Bronchial epithelial cell (primary cell): ENCODE data around the gene EPO. TPM values are rescaled to one million over a fixed set of nuclear protein-coding genes. Genes with fewer than 3 reads are reported as not detected.

Source experiments
- DNase-seq: peaks from one replicate; pipeline ENCODE4 v3.0.0-alpha.2; 2010; ENCODE audit warnings: low read depth
- FAIRE-seq: peaks from 2 replicates; lab custom pipeline; 2011; peaks lifted over from hg19 to GRCh38; lab: Jason Lieb, UNC
- H3K27me3 ChIP-seq: 2 replicates; pipeline ENCODE4 v1.5.1; 2011; ENCODE audit warnings: low read length; ENCODE audit not compliant: control insufficient read depth, insufficient read depth
- H3K36me3 ChIP-seq: 2 replicates; pipeline ENCODE4 v1.5.1; 2011; ENCODE audit warnings: low read length; ENCODE audit not compliant: control insufficient read depth, insufficient read depth
- H3K4me3 ChIP-seq: 2 replicates; pipeline ENCODE4 v1.5.1; 2011; ENCODE audit warnings: mild to moderate bottlenecking, low read depth, low read length, control low read depth
- CTCF ChIP-seq: IDR thresholded peaks from 2 replicates; pipeline ENCODE4 v1.5.1; 2011; ENCODE audit warnings: mild to moderate bottlenecking, moderate library complexity, low read length, control low read depth, inconsistent platforms; ENCODE audit not compliant: insufficient read depth, severe bottlenecking
- total RNA-seq: library from RNA; depleted of rRNA; stranded (reverse); fragments of >200 nt; gene quantifications from 2 replicates; pipeline ENCODE4 v1.2.1, GENCODE V29; 2014

EPO gene
- total RNA-seq, 1 donor from 2014 or later: not detected

DNA sequence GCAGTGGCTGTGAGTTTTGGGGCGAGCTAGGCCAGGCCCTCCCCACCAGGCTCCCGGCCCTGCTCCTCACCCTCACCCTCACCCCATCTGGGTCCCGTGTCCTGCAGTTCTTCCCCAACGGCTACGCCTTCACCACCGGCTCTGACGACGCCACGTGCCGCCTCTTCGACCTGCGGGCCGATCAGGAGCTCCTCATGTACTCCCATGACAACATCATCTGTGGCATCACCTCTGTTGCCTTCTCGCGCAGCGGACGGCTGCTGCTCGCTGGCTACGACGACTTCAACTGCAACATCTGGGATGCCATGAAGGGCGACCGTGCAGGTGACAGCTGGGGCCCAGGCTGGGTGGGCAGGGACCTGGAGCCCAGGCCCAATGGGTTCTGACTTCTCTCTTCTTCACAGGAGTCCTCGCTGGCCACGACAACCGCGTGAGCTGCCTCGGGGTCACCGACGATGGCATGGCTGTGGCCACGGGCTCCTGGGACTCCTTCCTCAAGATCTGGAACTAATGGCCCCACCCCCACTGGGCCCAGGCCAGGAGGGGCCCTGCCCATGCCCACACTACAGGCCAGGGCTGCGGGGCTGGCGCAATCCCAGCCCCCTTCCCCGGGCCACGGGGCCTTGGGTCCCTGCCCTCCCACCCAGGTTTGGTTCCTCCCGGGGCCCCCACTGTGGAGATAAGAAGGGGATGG, 41.8 kb upstream of the EPO start:
- no peaks in the 10 kb centered on the region for H3K27me3 ChIP-seq
- FAIRE-seq (no peak), DNase-seq (no peak)
- TF ChIP-seq CTCF: no peak
- peaks cover 30% of the 10 kb centered on the region for H3K36me3 ChIP-seq
- no peak overlapping the region for H3K4me3 ChIP-seq

- no peak for TF ChIP-seq CTCF
- Histone ChIP-seq H3K27me3 (no peaks in the 10 kb centered on the region), H3K36me3 (peaks cover 33% of the 10 kb centered on the region), H3K4me3 (no peak overlapping the region)
- no peak for FAIRE-seq
- no peak for DNase-seq
These were observed 40.9 kb upstream of the EPO start for GRCh38 chr7:100679129-100679926.

DNA sequence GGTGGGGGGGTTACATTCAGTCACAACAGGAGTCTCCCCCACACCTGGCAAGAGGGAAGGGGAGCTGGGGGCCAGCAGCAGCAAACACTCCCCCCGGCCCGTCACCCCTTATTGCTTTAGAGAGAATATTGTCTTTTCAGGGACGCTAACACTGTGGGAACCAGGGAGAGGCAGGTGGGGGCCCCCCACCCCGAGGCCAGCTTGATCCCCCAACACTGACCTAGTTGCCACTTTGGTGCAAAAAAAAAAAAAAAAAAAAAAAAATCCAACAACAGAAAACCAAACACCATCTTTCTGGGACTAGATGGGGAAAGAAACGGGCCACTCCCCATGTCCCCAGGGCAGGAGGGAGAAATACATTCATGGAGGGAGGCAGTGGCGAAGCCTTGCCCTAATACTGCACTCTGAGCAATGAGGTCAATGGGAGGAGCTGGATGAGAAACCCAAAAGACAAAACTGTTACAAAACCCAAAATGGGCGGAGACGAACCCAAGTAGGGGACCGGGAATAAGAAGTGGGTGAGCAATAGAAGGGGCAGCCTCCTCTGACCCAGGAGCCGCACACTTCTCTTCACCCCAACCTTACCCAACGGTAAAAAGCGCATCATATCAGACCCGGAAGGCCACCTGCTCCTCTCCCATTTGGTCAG, 40.2 kb upstream of the EPO start:
- Histone ChIP-seq H3K36me3 (peaks cover 39% of the 10 kb centered on the region), H3K27me3 (no peaks in the 10 kb centered on the region), H3K4me3 (no peak overlapping the region)
- FAIRE-seq (no peak), DNase-seq (peak; percentile 37)
- no peak for TF ChIP-seq CTCF

- H3K36me3 ChIP-seq: peaks cover 42% of the 10 kb centered on the region
- no peaks in the 10 kb centered on the region for H3K27me3 ChIP-seq
- no peak for TF ChIP-seq CTCF
- H3K4me3 ChIP-seq: no peak overlapping the region
- FAIRE-seq (no peak), DNase-seq (no peak)
These were observed 39.5 kb upstream of the EPO start for GRCh38 chr7:100680576-100681271.

DNA sequence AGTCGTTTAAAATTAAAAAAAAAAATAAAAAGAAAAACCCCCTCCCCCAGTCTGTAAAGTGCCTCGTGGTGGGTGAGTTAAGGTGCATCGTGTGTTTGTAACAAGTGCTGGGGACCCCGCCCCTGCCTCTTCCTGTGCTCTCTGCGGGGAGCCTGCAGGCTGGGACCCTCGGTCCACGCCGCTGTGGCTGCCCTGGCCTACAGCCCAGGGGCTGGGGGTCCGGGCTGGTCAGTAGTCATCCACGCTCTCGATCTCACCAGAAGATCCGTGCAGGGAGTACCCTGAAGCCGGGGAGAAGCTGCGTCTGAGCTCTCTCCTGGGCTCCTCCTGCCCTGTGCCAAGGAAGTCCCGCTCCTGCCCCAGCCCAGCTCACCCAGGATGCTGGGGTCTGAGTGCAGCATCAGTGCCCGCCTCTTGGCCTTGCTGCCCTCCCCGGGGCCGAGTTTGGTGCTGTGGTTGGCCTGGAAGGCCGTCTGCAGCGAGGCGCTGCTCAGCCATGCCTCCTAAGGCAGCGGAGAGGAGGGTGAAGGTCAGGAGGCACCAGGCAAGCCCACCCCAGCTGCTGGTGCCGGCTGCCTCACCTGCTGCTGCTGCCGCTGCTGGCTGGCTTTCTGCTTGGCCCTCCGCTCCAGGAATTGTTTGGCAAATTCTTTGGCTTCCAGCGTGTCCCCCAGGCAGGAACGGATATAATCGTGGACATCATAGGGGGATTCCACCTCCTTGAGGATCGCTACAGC, 38.6 kb upstream of the EPO start:
- Histone ChIP-seq H3K27me3 (no peaks in the 10 kb centered on the region), H3K4me3 (no peak overlapping the region), H3K36me3 (peaks cover 38% of the 10 kb centered on the region)
- DNase-seq (no peak), FAIRE-seq (no peak)
- no peak for TF ChIP-seq CTCF
